ENCODE measurements around the gene MRTFB.

- TF ChIP-seq GATA2 (IDR thresholded peaks at IDR 0.05; ENCODE audit: low read depth, low read length) (no peak), GATA3 (IDR thresholded peaks at IDR 0.05; ENCODE audit: low read depth, low read length) (no peak)
Measured at GRCh38 chr16:14088155-14088753, 17.1 kb downstream of the MRTFB start.

Data from SH-SY5Y (cell line).